LNCAP (cell line): ENCODE results near the gene RBFOX2.

Experiments used
- CTCF ChIP-seq: fragments of 450-650 bp; IDR thresholded peaks from 2 replicates; pipeline ENCODE4 v1.5.1; 2017; ENCODE audit warnings: mild to moderate bottlenecking

The RBFOX2 gene

GRCh38 chr22:35819421-35819820, 209.2 kb downstream of the RBFOX2 start:
- TF ChIP-seq CTCF, result no peak

- TF ChIP-seq CTCF, result no peak
These were observed 209.7 kb downstream of the RBFOX2 start for GRCh38 chr22:35818897-35819296.

- TF ChIP-seq CTCF, result no peak
These were observed 216.0 kb downstream of the RBFOX2 start for GRCh38 chr22:35812600-35812999.

GRCh38 chr22:35811670-35812069, 217.0 kb downstream of the RBFOX2 start:
- TF ChIP-seq CTCF, result no peak

- TF ChIP-seq CTCF, result no peak
These were observed 218.8 kb downstream of the RBFOX2 start for GRCh38 chr22:35809816-35810215.

GRCh38 chr22:35808377-35808776, 220.2 kb downstream of the RBFOX2 start:
- no peak for TF ChIP-seq CTCF

- no peak for TF ChIP-seq CTCF
These were observed 223.2 kb downstream of the RBFOX2 start for GRCh38 chr22:35805466-35805865.

- no peak for TF ChIP-seq CTCF
These were observed 224.2 kb downstream of the RBFOX2 start for GRCh38 chr22:35804421-35804820.
